ENCODE results near the gene DSCAML1. TPM values are rescaled to one million over a fixed set of nuclear protein-coding genes. Genes with fewer than 3 reads are reported as not detected.

Gene DSCAML1
- total RNA-seq, 6 donors from 2014 or later = 0.30 to 3.1 (median 1.3) TPM

- H3K9me3 ChIP-seq = no peaks in the 10 kb centered on the region
- H3K27ac ChIP-seq = no peak overlapping the region
- no peak for ATAC-seq (ENCODE audit: low FRiP score in 2 of 2)
- no peaks in the 10 kb centered on the region for H3K4me1 ChIP-seq
- no peak for DNase-seq
- TF ChIP-seq EP300 (IDR thresholded peaks at IDR 0.05) (no peak), POLR2A (IDR thresholded peaks at IDR 0.05) (no peak), POLR2AphosphoS5 (IDR thresholded peaks at IDR 0.05) (no peak), CTCF (IDR thresholded peaks at IDR 0.05) (no peak)
- H3K4me3 ChIP-seq = no peak overlapping the region
- WGBS, 2 donors = 87 to 92% methylated on average over 6 of the region's 6 CpGs
- no peaks in the 10 kb centered on the region for H3K27me3 ChIP-seq
- H3K36me3 ChIP-seq = no peaks in the 10 kb centered on the region
Observed at GRCh38 chr11:117687776-117688175, 109.2 kb downstream of the DSCAML1 start.

- TF ChIP-seq CTCF (IDR thresholded peaks at IDR 0.05) = no peak
- no peak for TF ChIP-seq EP300 (IDR thresholded peaks at IDR 0.05)
- Histone ChIP-seq H3K36me3 (no peaks in the 10 kb centered on the region), H3K4me3 (no peak overlapping the region), H3K9me3 (no peaks in the 10 kb centered on the region), H3K27ac (no peak overlapping the region), H3K4me1 (no peaks in the 10 kb centered on the region), H3K27me3 (no peaks in the 10 kb centered on the region)
- no peak for ATAC-seq (ENCODE audit: low FRiP score in 2 of 2)
- DNase-seq = no peak
- WGBS, 2 donors = 69 to 94% methylated on average over 3 of the region's 3 CpGs
Observed at GRCh38 chr11:117686711-117687110, 110.3 kb downstream of the DSCAML1 start.

GRCh38 chr11:117685566-117685965, 111.5 kb downstream of the DSCAML1 start:
- H3K36me3 ChIP-seq = no peaks in the 10 kb centered on the region
- TF ChIP-seq CTCF (IDR thresholded peaks at IDR 0.05) = no peak
- TF ChIP-seq EP300 (IDR thresholded peaks at IDR 0.05) = no peak
- TF ChIP-seq POLR2AphosphoS5 (IDR thresholded peaks at IDR 0.05) = no peak
- TF ChIP-seq POLR2A (IDR thresholded peaks at IDR 0.05) = no peak
- ATAC-seq (ENCODE audit: low FRiP score in 2 of 2) = no peak
- no peak overlapping the region for H3K27ac ChIP-seq
- 78 to 88% methylated on average over 5 to 6 of the region's 6 CpGs for WGBS, 2 donors
- DNase-seq = no peak
- no peaks in the 10 kb centered on the region for H3K4me1 ChIP-seq
- no peak overlapping the region for H3K4me3 ChIP-seq
- H3K9me3 ChIP-seq = no peaks in the 10 kb centered on the region
- H3K27me3 ChIP-seq = no peaks in the 10 kb centered on the region

- Histone ChIP-seq H3K4me1 (no peaks in the 10 kb centered on the region), H3K36me3 (no peaks in the 10 kb centered on the region), H3K9me3 (no peaks in the 10 kb centered on the region), H3K4me3 (no peak overlapping the region), H3K27me3 (no peaks in the 10 kb centered on the region), H3K27ac (no peak overlapping the region)
- ATAC-seq (ENCODE audit: low FRiP score in 2 of 2) = no peak
- no peak for DNase-seq
- TF ChIP-seq EP300 (IDR thresholded peaks at IDR 0.05) (no peak), POLR2A (IDR thresholded peaks at IDR 0.05) (no peak), POLR2AphosphoS5 (IDR thresholded peaks at IDR 0.05) (no peak), CTCF (IDR thresholded peaks at IDR 0.05) (no peak)
- 71 to 83% methylated on average over 4 of the region's 4 CpGs for WGBS, 2 donors
Observed at GRCh38 chr11:117684731-117685130, 112.3 kb downstream of the DSCAML1 start.

- no peak overlapping the region for H3K4me3 ChIP-seq
- H3K36me3 ChIP-seq = no peaks in the 10 kb centered on the region
- no peak overlapping the region for H3K27ac ChIP-seq
- H3K27me3 ChIP-seq = no peaks in the 10 kb centered on the region
- ATAC-seq (ENCODE audit: low FRiP score in 2 of 2) = no peak
- H3K4me1 ChIP-seq = no peaks in the 10 kb centered on the region
- WGBS, 2 donors = 56 to 60% methylated on average over 3 of the region's 3 CpGs
- no peak for TF ChIP-seq EP300 (IDR thresholded peaks at IDR 0.05)
- TF ChIP-seq POLR2A (IDR thresholded peaks at IDR 0.05) = no peak
- TF ChIP-seq CTCF (IDR thresholded peaks at IDR 0.05) = no peak
- no peak for TF ChIP-seq POLR2AphosphoS5 (IDR thresholded peaks at IDR 0.05)
- no peak for DNase-seq
- H3K9me3 ChIP-seq = no peaks in the 10 kb centered on the region
Observed at GRCh38 chr11:117684111-117684510, 112.9 kb downstream of the DSCAML1 start.

Measured in upper lobe of left lung (tissue), 6 donors.